ENCODE data around the gene MITD1. TPM values are rescaled to one million over a fixed set of nuclear protein-coding genes. Genes with fewer than 3 reads are reported as not detected.

MITD1 gene
- total RNA-seq, 6 donors from 2014 or later: 17.3 to 41.9 (median 23.3) TPM

GRCh38 chr2:99171377-99172140 is 9.3 kb downstream of the MITD1 start:
- Histone ChIP-seq H3K4me1 (no peaks in the 10 kb centered on the region), H3K9me3 (no peaks in the 10 kb centered on the region), H3K4me3 (no peak overlapping the region), H3K36me3 (peaks cover 0 to 72% (median 19%) of the 10 kb centered on the region in 4 donors), H3K27me3 (no peaks in the 10 kb centered on the region), H3K27ac (no peak overlapping the region)
- TF ChIP-seq POLR2A (IDR thresholded peaks at IDR 0.05) (no peak), EP300 (IDR thresholded peaks at IDR 0.05) (no peak), CTCF (IDR thresholded peaks at IDR 0.05) (no peak), POLR2AphosphoS5 (IDR thresholded peaks at IDR 0.05) (no peak)
- 97 to 99% methylated on average over 8 of the region's 8 CpGs for WGBS, 2 donors
- DNase-seq (no peak), ATAC-seq (ENCODE audit: low FRiP score in 2 of 2) (no peak)

- TF ChIP-seq POLR2A (IDR thresholded peaks at IDR 0.05) (no peak), POLR2AphosphoS5 (IDR thresholded peaks at IDR 0.05) (no peak), EP300 (IDR thresholded peaks at IDR 0.05) (no peak), CTCF (IDR thresholded peaks at IDR 0.05) (no peak)
- DNase-seq (no peak), ATAC-seq (ENCODE audit: low FRiP score in 2 of 2) (no peak)
- 53 to 54% methylated on average over 1 of the region's 1 CpG for WGBS, 2 donors
- Histone ChIP-seq H3K4me3 (no peak overlapping the region), H3K4me1 (peaks cover 0 to 2% (median 0%) of the 10 kb centered on the region in 4 donors), H3K9me3 (no peaks in the 10 kb centered on the region), H3K27me3 (no peaks in the 10 kb centered on the region), H3K27ac (no peak overlapping the region), H3K36me3 (peaks cover 0 to 77% (median 19%) of the 10 kb centered on the region in 4 donors)
Measured at GRCh38 chr2:99169534-99169933, 11.3 kb downstream of the MITD1 start.

- Histone ChIP-seq H3K4me3 (no peak overlapping the region), H3K27me3 (no peaks in the 10 kb centered on the region), H3K9me3 (no peaks in the 10 kb centered on the region), H3K4me1 (peaks cover 0 to 2% (median 0%) of the 10 kb centered on the region in 4 donors), H3K27ac (no peak overlapping the region), H3K36me3 (peaks cover 0 to 62% (median 16%) of the 10 kb centered on the region in 4 donors)
- ATAC-seq (ENCODE audit: low FRiP score in 2 of 2): peak; percentile 41 to 89
- TF ChIP-seq EP300 (IDR thresholded peaks at IDR 0.05) (peak in 1 of 4 donors; percentile 57), POLR2A (IDR thresholded peaks at IDR 0.05) (no peak), CTCF (IDR thresholded peaks at IDR 0.05) (no peak), POLR2AphosphoS5 (IDR thresholded peaks at IDR 0.05) (no peak)
- 61 to 72% methylated on average over 5 of the region's 5 CpGs for WGBS, 2 donors
- peak in 1 of 2 donors; percentile 67 for DNase-seq
Measured at GRCh38 chr2:99166218-99166617, 14.6 kb downstream of the MITD1 start.

GRCh38 chr2:99159594-99159993 is 21.3 kb downstream of the MITD1 start:
- H3K9me3 ChIP-seq: no peaks in the 10 kb centered on the region
- peaks cover 5 to 8% (median 7%) of the 10 kb centered on the region in 4 donors for H3K4me1 ChIP-seq
- DNase-seq (no peak), ATAC-seq (ENCODE audit: low FRiP score in 2 of 2) (no peak)
- no peak overlapping the region for H3K27ac ChIP-seq
- H3K27me3 ChIP-seq: no peaks in the 10 kb centered on the region
- WGBS, 2 donors: 90 to 92% methylated on average over 4 of the region's 4 CpGs
- TF ChIP-seq POLR2A (IDR thresholded peaks at IDR 0.05) (no peak), POLR2AphosphoS5 (IDR thresholded peaks at IDR 0.05) (no peak), CTCF (IDR thresholded peaks at IDR 0.05) (no peak), EP300 (IDR thresholded peaks at IDR 0.05) (no peak)
- H3K4me3 ChIP-seq: no peak overlapping the region
- peaks cover 0 to 41% (median 4%) of the 10 kb centered on the region in 4 donors for H3K36me3 ChIP-seq

Measured in upper lobe of left lung (tissue), 6 donors.